Endothelial cell (in vitro differentiated cells): Measurements from ENCODE around the gene DOHH. TPM values are rescaled to one million over a fixed set of nuclear protein-coding genes. Genes with fewer than 3 reads are reported as not detected.

ENCODE experiments used
- DNase-seq: peaks from one replicate; pipeline ENCODE4 v3.0.0; 2021; ENCODE audit warnings: low spot score
- H3K27ac Mint-ChIP-seq: one replicate; pipeline ENCODE4 v1.8.0; 2021; ENCODE audit warnings: mixed read lengths, inconsistent platforms; ENCODE audit not compliant: unreplicated experiment
- H3K27me3 Mint-ChIP-seq: one replicate; pipeline ENCODE4 v1.8.0; 2021; ENCODE audit warnings: mild to moderate bottlenecking, moderate library complexity, mixed read lengths, inconsistent platforms; ENCODE audit not compliant: unreplicated experiment
- H3K36me3 Mint-ChIP-seq: one replicate; pipeline ENCODE4 v1.8.0; 2021; ENCODE audit warnings: mild to moderate bottlenecking, low read depth, mixed read lengths, inconsistent platforms; ENCODE audit not compliant: unreplicated experiment
- H3K4me1 Mint-ChIP-seq: one replicate; pipeline ENCODE4 v1.8.0; 2021; ENCODE audit warnings: mild to moderate bottlenecking, mixed read lengths, inconsistent platforms; ENCODE audit not compliant: unreplicated experiment
- H3K4me3 Mint-ChIP-seq: one replicate; pipeline ENCODE4 v1.8.0; 2021; ENCODE audit warnings: mild to moderate bottlenecking, mixed read lengths, inconsistent platforms; ENCODE audit not compliant: unreplicated experiment
- H3K9me3 Mint-ChIP-seq: one replicate; pipeline ENCODE4 v1.8.0; 2021; ENCODE audit warnings: mixed read lengths, inconsistent platforms; ENCODE audit not compliant: unreplicated experiment
- CTCF ChIP-seq: fragments of 200-600 bp; sonication (generic); IDR thresholded peaks from one replicate; pipeline ENCODE4 v1.5.0; 2021; ENCODE audit warnings: antibody characterized with exemption; ENCODE audit not compliant: unreplicated experiment
- total RNA-seq: library from RNA; stranded (reverse); fragmentation: NEBNext Ultra II Directional; extraction: Animal tissue kit (Norgen Biotek cat#: 25700); gene quantifications from one replicate; pipeline ENCODE4 v1.2.1, GENCODE V29; 2021; ENCODE audit not compliant: unreplicated experiment

The DOHH gene
- total RNA-seq, 1 donor from 2014 or later: 8.7 TPM

GRCh38 chr19:3464587-3465235 is 35.8 kb downstream of the DOHH start:
- no peak for TF ChIP-seq CTCF
- peaks cover 19% of the 10 kb centered on the region for H3K27me3 Mint-ChIP-seq
- no peak for DNase-seq
- H3K9me3 Mint-ChIP-seq: no peaks in the 10 kb centered on the region
- no peak overlapping the region for H3K4me3 Mint-ChIP-seq
- H3K4me1 Mint-ChIP-seq: peaks cover 3% of the 10 kb centered on the region
- peaks cover 4% of the 10 kb centered on the region for H3K36me3 Mint-ChIP-seq
- H3K27ac Mint-ChIP-seq: no peak overlapping the region

GRCh38 chr19:3463714-3464586 is 36.5 kb downstream of the DOHH start:
- Mint-ChIP-seq H3K9me3 (no peaks in the 10 kb centered on the region), H3K4me1 (peaks cover 3% of the 10 kb centered on the region), H3K36me3 (peaks cover 4% of the 10 kb centered on the region), H3K27me3 (peaks cover 17% of the 10 kb centered on the region), H3K4me3 (no peak overlapping the region), H3K27ac (no peak overlapping the region)
- no peak for TF ChIP-seq CTCF
- DNase-seq: no peak

- no peak overlapping the region for H3K27ac Mint-ChIP-seq
- H3K36me3 Mint-ChIP-seq: peaks cover 4% of the 10 kb centered on the region
- no peaks in the 10 kb centered on the region for H3K9me3 Mint-ChIP-seq
- DNase-seq: no peak
- peaks cover 3% of the 10 kb centered on the region for H3K4me1 Mint-ChIP-seq
- TF ChIP-seq CTCF: no peak
- peaks cover 16% of the 10 kb centered on the region for H3K27me3 Mint-ChIP-seq
- H3K4me3 Mint-ChIP-seq: no peak overlapping the region
Measured at GRCh38 chr19:3462991-3463713, 37.3 kb downstream of the DOHH start.

GRCh38 chr19:3459965-3460582 is 40.4 kb downstream of the DOHH start:
- no peak for DNase-seq
- Mint-ChIP-seq H3K27ac (no peak overlapping the region), H3K4me1 (peaks cover 3% of the 10 kb centered on the region), H3K27me3 (peaks cover 13% of the 10 kb centered on the region), H3K4me3 (no peak overlapping the region), H3K9me3 (no peaks in the 10 kb centered on the region), H3K36me3 (peaks cover 4% of the 10 kb centered on the region)
- TF ChIP-seq CTCF: no peak
